Fibroblast of upper back skin (primary cell): Measurements from ENCODE around the gene TYRO3.
A peak's percentile ranks its signal among the peaks of the same experiment; 100 is the strongest.
"Not testable (repeated sequence)": the region's sequence is repeated elsewhere in the genome, so short reads cannot be mapped to it uniquely, and the experiment has no call there.

ENCODE experiments used
- DNase-seq: peaks from one replicate; pipeline ENCODE4 v3.0.0-alpha.2; 2013

The TYRO3 gene

GRCh38 chr15:41575282-41575681 lies 16.3 kb downstream of the TYRO3 start:
- DNase-seq: no peak

- DNase-seq: no peak
Measured at GRCh38 chr15:41577863-41578735, 19.1 kb downstream of the TYRO3 start.

- no peak for DNase-seq
Measured at GRCh38 chr15:41578736-41579383, 19.8 kb downstream of the TYRO3 start.

DNA sequence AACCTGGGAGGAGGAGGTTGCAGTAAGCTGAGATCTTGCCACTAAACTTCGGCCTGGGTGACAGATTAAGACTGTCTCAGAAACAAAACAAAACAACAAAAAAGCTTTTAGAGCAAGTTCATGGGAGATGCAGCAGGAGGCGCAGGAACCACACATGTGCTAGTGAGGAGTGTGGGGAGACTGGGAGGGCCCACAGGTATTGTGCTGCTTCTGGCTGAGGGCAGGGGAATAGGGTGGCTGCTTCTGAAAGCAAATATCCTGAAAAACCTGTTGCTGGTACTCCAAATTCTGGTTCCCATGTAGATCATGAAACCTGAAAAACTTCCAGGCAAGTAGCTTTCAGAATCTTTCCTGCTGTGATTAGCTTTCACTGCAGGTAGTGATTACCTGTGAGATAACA lies 22.1 kb downstream of the TYRO3 start:
- DNase-seq: no peak

DNA sequence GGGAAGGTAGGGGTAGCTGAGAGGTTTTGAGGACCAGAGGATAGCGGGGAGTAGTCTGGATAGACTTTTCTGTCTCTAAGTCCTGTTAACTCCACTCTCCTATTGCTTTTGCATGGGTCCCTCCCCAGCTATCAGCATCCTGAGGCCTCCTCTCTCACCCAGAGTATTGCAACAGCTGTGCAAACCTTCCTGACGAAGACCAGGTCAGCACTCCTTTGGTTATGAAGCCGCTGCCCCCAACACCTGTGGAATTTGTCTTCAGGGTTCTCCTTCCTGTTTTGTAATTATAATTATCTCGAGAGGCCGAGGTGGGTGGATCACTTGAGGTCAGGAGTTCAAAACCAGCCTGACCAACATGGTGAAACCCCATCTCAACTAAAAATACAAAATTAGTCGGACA lies 24.8 kb downstream of the TYRO3 start:
- no peak for DNase-seq

DNA sequence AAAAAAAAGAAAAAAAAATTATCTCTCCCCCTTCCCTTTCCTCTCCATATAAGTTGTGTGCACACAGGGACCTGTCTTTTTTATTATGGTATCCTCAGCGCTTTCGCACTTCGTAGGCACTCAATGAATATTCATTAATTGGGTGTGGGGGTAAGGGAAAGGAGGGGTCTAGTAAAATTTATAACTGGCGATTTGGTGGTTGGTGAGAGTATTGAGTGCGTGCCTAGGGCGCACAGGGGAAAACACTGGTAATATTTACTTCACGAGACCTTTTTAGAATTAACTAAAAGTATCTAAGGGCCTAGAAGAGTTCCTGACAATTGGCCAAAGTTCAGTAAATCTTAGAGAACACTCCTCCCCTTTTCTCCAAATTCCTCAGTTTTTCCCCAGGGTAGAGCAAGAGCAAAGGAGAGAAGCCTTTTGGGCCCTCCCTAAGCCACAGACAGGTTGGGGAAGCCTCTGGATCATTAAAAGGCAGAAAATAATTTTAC lies 25.7 kb downstream of the TYRO3 start:
- DNase-seq: no peak

GRCh38 chr15:41585127-41586047 lies 26.4 kb downstream of the TYRO3 start:
- peak; percentile 52 for DNase-seq

DNA sequence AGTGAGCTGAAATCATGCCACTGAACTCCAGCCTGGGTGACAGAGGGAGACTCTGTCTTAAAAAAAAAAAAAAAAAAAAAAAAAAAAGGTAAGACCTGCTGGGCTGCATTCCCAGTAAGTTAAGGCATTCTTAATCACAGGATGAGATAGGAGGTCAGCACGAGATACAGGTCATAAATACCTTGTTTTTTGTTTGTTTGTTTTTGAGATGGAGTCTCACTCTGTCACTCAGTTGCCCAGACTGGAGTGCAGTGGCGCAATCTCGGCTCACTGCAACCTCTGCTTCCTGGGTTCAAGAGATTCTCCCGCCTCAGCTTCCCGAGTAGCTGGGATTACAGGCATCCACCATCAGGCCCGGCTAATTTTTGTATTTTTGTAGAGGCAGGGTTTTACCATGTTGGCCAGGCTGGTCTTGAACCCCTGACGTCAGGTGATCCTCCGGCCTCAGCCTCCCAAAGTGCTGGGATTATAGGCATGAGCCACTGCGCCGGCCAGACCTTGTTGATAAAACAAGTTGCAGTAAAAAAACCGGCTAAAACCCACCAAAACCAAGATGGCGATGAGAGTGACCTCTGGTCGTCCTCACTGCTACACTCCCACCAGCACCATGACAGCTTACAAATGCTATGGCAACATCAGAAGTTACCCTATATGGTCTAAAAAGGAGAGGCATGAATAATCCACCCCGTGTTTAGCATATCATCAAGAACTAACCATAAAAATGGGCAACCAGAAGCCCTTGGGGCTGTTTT lies 27.7 kb downstream of the TYRO3 start:
- not testable (repeated sequence) for DNase-seq

DNA sequence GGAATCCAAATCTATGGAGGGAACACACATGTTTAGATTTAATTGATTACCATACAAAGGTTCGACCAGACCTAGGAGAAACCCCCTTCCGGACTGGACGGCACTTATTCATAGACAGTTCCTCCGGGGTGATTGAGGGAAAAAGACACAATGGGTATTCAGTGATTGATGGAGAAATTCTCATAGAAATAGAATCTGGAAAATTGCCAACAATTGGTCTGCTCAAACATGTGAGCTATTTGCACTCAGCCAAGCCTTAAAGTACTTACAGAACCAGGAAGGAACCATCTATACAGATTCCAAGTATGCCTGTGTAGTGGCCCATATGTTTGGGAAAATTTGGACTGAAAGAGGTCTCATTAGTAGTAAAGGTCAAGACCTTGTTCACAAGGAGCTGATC lies 30.0 kb downstream of the TYRO3 start:
- DNase-seq: not testable (repeated sequence)

- not testable (repeated sequence) for DNase-seq
Measured at GRCh38 chr15:41589571-41589970, 30.6 kb downstream of the TYRO3 start.

- DNase-seq: not testable (repeated sequence)
Measured at GRCh38 chr15:41591217-41591616, 32.2 kb downstream of the TYRO3 start.

GRCh38 chr15:41592718-41593117 lies 33.7 kb downstream of the TYRO3 start:
- not testable (repeated sequence) for DNase-seq

GRCh38 chr15:41594801-41595746 lies 36.1 kb downstream of the TYRO3 start:
- DNase-seq: no peak

GRCh38 chr15:41596972-41597371 lies 38.0 kb downstream of the TYRO3 start:
- no peak for DNase-seq

GRCh38 chr15:41597787-41598186 lies 38.8 kb downstream of the TYRO3 start:
- no peak for DNase-seq

DNA sequence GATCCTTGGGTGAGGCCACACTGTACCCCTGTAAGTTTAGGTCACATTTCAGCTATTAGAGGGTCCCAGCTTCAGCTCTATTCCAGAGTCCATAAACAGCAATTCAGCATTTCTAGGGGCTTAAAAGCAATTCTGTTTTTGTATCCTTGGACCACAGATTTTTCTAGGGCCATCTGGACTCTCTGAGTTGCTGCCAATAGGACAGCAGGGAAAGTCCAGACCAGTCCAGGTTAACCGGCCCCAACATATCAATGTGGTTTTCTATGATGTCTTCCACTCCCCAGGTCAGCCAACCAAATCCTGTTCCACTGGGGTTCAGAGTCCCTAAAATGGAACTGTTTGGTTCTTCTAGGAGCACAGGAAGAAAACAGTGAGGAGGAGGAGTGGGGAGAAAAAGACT lies 40.0 kb downstream of the TYRO3 start:
- no peak for DNase-seq

- DNase-seq: no peak
Measured at GRCh38 chr15:41603411-41603935, 44.5 kb downstream of the TYRO3 start.

- peak; percentile 86 for DNase-seq
Measured at GRCh38 chr15:41603941-41604911, 45.2 kb downstream of the TYRO3 start.

DNA sequence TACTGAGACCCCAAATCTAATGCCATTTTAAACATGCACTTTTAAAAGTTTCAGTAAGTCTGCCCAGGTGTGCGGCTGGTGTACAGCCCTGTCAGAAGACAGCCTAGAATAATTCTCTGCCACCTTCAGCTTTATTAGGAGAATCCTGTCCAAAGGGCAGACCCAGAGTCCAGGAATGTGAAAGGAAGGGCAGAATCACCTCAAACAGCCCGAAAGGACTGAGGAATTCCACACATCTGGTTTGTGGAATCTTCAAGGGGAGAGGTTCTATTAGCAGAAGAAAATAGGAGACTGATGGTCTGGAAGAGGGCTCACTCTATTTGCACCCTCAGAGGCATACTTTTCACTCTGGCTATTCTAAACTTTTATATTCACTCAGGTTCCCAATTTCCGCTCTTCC lies 46.6 kb downstream of the TYRO3 start:
- peak; percentile 48 for DNase-seq

- DNase-seq: peak; percentile 93
Measured at GRCh38 chr15:41606997-41607396, 48.0 kb downstream of the TYRO3 start.
